Measurements from ENCODE around the gene DLGAP5.

GRCh38 chr14:55126034-55126433 lies 65.4 kb downstream of the DLGAP5 start:
- TF ChIP-seq CTCF (IDR thresholded peaks at IDR 0.05) (no peak), POLR2AphosphoS5 (IDR thresholded peaks at IDR 0.05) (no peak)

All from prostate gland (tissue), 2 donors.